ENCODE measurements around the gene STAT3. TPM values are rescaled to one million over a fixed set of nuclear protein-coding genes. Genes with fewer than 3 reads are reported as not detected.
A peak's percentile ranks its signal among the peaks of the same experiment; 100 is the strongest.
"Not testable (repeated sequence)": the region's sequence is repeated elsewhere in the genome, so short reads cannot be mapped to it uniquely, and the experiment has no call there.

The STAT3 gene
- polyA plus RNA-seq, 1 of the 3 experiments (the other 2 are of a cell fraction) = 35.7 TPM

- WGBS (ENCODE audit: low lambda C conversion rate) = 85% methylated on average over 5 of the region's 5 CpGs
- DNase-seq; H3K4me3 ChIP-seq (ENCODE audit: low read depth in 2 of 2, low read length in 1 of 2); H3K36me3 ChIP-seq (replicated peaks in 1 of 2; ENCODE audit: control insufficient read depth in 1 of 2, insufficient read depth in 2 of 2, low read length in 1 of 2); H2AFZ ChIP-seq (ENCODE audit: low read depth); H3K27me3 ChIP-seq (ENCODE audit: insufficient read depth); H3K4me2 ChIP-seq; H3K9ac ChIP-seq; POLR2A ChIA-PET; H3K9me3 ChIP-seq; H3K9me2 ChIP-seq; H3K27ac ChIP-seq (ENCODE audit: low read depth in 2 of 2, low read length in 1 of 2): not testable (repeated sequence)
- CTCF ChIA-PET = interaction anchor here (1.1 kb wide), 1 partner anchor 35 kb away, joined by 3 read pairs; no protein-coding TSS in a partner anchor
- Histone ChIP-seq H3F3A (replicated peaks; ENCODE audit: insufficient read depth) (peaks cover 36% of the 10 kb centered on the region), H3K4me1 (ENCODE audit: control insufficient read depth in 1 of 2, insufficient read depth in 2 of 2, low read depth in 1 of 2, low read length in 1 of 2) (0 out of 4 replicates have a peak, but pooled peaks cover 0 to 16% of the 10 kb centered on the region in 2 experiments), H4K20me1 (ENCODE audit: insufficient read depth) (peaks cover 62% of the 10 kb centered on the region), H3K79me2 (ENCODE audit: insufficient read depth) (peaks cover 93% of the 10 kb centered on the region)
Measured at GRCh38 chr17:42368310-42368709, 19.9 kb downstream of the STAT3 start.

- Histone ChIP-seq H3F3A (replicated peaks; ENCODE audit: insufficient read depth) (peaks cover 43% of the 10 kb centered on the region), H3K79me2 (ENCODE audit: insufficient read depth) (peaks cover 93% of the 10 kb centered on the region), H3K4me2 (peak overlapping the region; percentile 9; the same call in 1 of the 2 replicates), H3K27ac (ENCODE audit: low read depth in 2 of 2, low read length in 1 of 2) (peak overlapping the region in 1 of 2 experiments; percentile 86; a peak in 2 of 4 replicates), H3K4me1 (ENCODE audit: control insufficient read depth in 1 of 2, insufficient read depth in 2 of 2, low read depth in 1 of 2, low read length in 1 of 2) (peaks cover 13 to 16% of the 10 kb centered on the region in 2 experiments; a peak in 1 of 4 replicates), H4K20me1 (ENCODE audit: insufficient read depth) (peaks cover 78% of the 10 kb centered on the region)
- H3K36me3 ChIP-seq (replicated peaks in 1 of 2; ENCODE audit: control insufficient read depth in 1 of 2, insufficient read depth in 2 of 2, low read length in 1 of 2); DNase-seq; H3K9me3 ChIP-seq; POLR2A ChIA-PET; H3K27me3 ChIP-seq (ENCODE audit: insufficient read depth); H3K9ac ChIP-seq; H2AFZ ChIP-seq (ENCODE audit: low read depth); H3K9me2 ChIP-seq; H3K4me3 ChIP-seq (ENCODE audit: low read depth in 2 of 2, low read length in 1 of 2): not testable (repeated sequence)
- CTCF ChIA-PET = interaction anchor here (1.2 to 1.3 kb wide), 2 partner anchors 36 to 39 kb away, joined by 3 to 4 read pairs; no protein-coding TSS in a partner anchor
- whole genome bisulfite sequencing (ENCODE audit: low lambda C conversion rate) = 87% methylated on average over 13 of the region's 13 CpGs
Measured at GRCh38 chr17:42366176-42367023, 21.8 kb downstream of the STAT3 start.

GRCh38 chr17:42365136-42365535, 23.1 kb downstream of the STAT3 start:
- H3K4me1 ChIP-seq (ENCODE audit: control insufficient read depth in 1 of 2, insufficient read depth in 2 of 2, low read depth in 1 of 2, low read length in 1 of 2) = peaks cover 13 to 16% of the 10 kb centered on the region in 2 experiments; a peak in 1 of 4 replicates
- H3K9me3 ChIP-seq = no peaks in the 10 kb centered on the region
- H3K4me2 ChIP-seq = peak overlapping the region; percentile 9; the same call in 1 of the 2 replicates
- ChIA-PET POLR2A (no interaction called here), CTCF (interaction anchor here (0.7 kb wide), 2 partner anchors 14 to 43 kb away, joined by 3 read pairs; no protein-coding TSS in a partner anchor)
- no peak overlapping the region for H2AFZ ChIP-seq (ENCODE audit: low read depth)
- peak overlapping the region in 1 of 2 experiments; percentile 86; a peak in 2 of 4 replicates for H3K27ac ChIP-seq (ENCODE audit: low read depth in 2 of 2, low read length in 1 of 2)
- peaks cover 93% of the 10 kb centered on the region for H3K79me2 ChIP-seq (ENCODE audit: insufficient read depth)
- WGBS (ENCODE audit: low lambda C conversion rate) = 70% methylated on average over 9 of the region's 9 CpGs
- H3K4me3 ChIP-seq (ENCODE audit: low read depth in 2 of 2, low read length in 1 of 2) = no peak overlapping the region
- H4K20me1 ChIP-seq (ENCODE audit: insufficient read depth) = peaks cover 81% of the 10 kb centered on the region
- peaks cover 43% of the 10 kb centered on the region for H3F3A ChIP-seq (replicated peaks; ENCODE audit: insufficient read depth)
- H3K27me3 ChIP-seq (ENCODE audit: insufficient read depth) = no peaks in the 10 kb centered on the region
- peaks cover 0 to 6% of the 10 kb centered on the region in 2 experiments for H3K36me3 ChIP-seq (replicated peaks in 1 of 2; ENCODE audit: control insufficient read depth in 1 of 2, insufficient read depth in 2 of 2, low read length in 1 of 2)
- no peak overlapping the region; the same call in 1 of the 2 replicates for H3K9ac ChIP-seq
- H3K9me2 ChIP-seq = no peaks in the 10 kb centered on the region
- DNase-seq = no peak
- TF ChIP-seq JUND (IDR thresholded peaks at IDR 0.05) (no peak), USF2 (IDR thresholded peaks at IDR 0.05; ENCODE audit: borderline replicate concordance, low read depth, low read length) (no peak), GABPA (IDR thresholded peaks at IDR 0.05; ENCODE audit: low read depth) (no peak), ELF1 (IDR thresholded peaks at IDR 0.05) (no peak), FOXM1 (IDR thresholded peaks at IDR 0.05; ENCODE audit: low read depth) (no peak), CHD2 (IDR thresholded peaks at IDR 0.05; ENCODE audit: low read length, partially characterized antibody) (no peak), TAF1 (IDR thresholded peaks at IDR 0.05; ENCODE audit: borderline replicate concordance, low read depth, low read length) (no peak), POLR2AphosphoS5 (IDR thresholded peaks at IDR 0.05; ENCODE audit: low read depth, low read length) (no peak), USF1 (IDR thresholded peaks at IDR 0.05; ENCODE audit: borderline replicate concordance, low read depth) (peak; percentile 88), EP300 (IDR thresholded peaks at IDR 0.05; ENCODE audit: borderline replicate concordance in 1 of 2, low read depth in 1 of 2, low read length in 1 of 2) (0 out of 4 replicates have a peak, but pooled peaks of 1 of the 2 experiments have one; percentile 14), GATA2 (CRISPR knock-in tag; IDR thresholded peaks at IDR 0.05) (no peak), PBX3 (IDR thresholded peaks at IDR 0.05) (no peak), FOSL2 (IDR thresholded peaks at IDR 0.05; ENCODE audit: borderline replicate concordance, low read depth) (peak; percentile 54; the same call in 1 of the 2 replicates), TCF12 (IDR thresholded peaks at IDR 0.05) (peak; percentile 19; the same call in 1 of the 2 replicates), MEF2A (IDR thresholded peaks at IDR 0.05; ENCODE audit: borderline replicate concordance, low read depth) (no peak), MAX (IDR thresholded peaks at IDR 0.05; ENCODE audit: low read depth) (peak; percentile 83), RAD21 (IDR thresholded peaks at IDR 0.05; ENCODE audit: low read length) (no peak), MXI1 (IDR thresholded peaks at IDR 0.05; ENCODE audit: low read depth, low read length) (no peak)
